NCI-H2171 treated with DMSO at 0.1 percent for 48 hours (cell line): ENCODE data around the gene ATG4A.

Experiments used
- DNase-seq: peaks from one replicate; lab custom pipeline; 2025; lab: John Stamatoyannopoulos, UW

The ATG4A gene

GRCh38 chrX:108091264-108091877, at the start of gene ATG4A, which contains the start of gene PSMD10:
Gene ATG4A, plus strand, starts transcription at chrX:108091778. Its CDS starts 49 bp downstream, at chrX:108091827.
Gene PSMD10, minus strand, starts transcription at chrX:108091542. Its CDS starts 22 bp downstream, at chrX:108091520.
- peak; percentile 95 for DNase-seq

- no peak for DNase-seq
Observed at GRCh38 chrX:108044554-108045256, 46.9 kb upstream of the ATG4A start, which contains the start of gene VSIG1. Gene VSIG1, plus strand, starts transcription at chrX:108045065. Its CDS starts 66 bp downstream, at chrX:108045131.

- no peak for DNase-seq
Observed at GRCh38 chrX:108049649-108050048, 41.9 kb upstream of the ATG4A start.

- DNase-seq: no peak
Observed at GRCh38 chrX:108053218-108053617, 38.4 kb upstream of the ATG4A start.

GRCh38 chrX:108055546-108055945, 36.0 kb upstream of the ATG4A start:
- no peak for DNase-seq

- no peak for DNase-seq
Observed at GRCh38 chrX:108059801-108060200, 31.8 kb upstream of the ATG4A start.

- no peak for DNase-seq
Observed at GRCh38 chrX:108064001-108064400, 27.6 kb upstream of the ATG4A start.

GRCh38 chrX:108064613-108065012, 27.0 kb upstream of the ATG4A start:
- no peak for DNase-seq

- no peak for DNase-seq
Observed at GRCh38 chrX:108068121-108068520, 23.5 kb upstream of the ATG4A start.

GRCh38 chrX:108070891-108071290, 20.7 kb upstream of the ATG4A start:
- DNase-seq: no peak

GRCh38 chrX:108071578-108071977, 20.0 kb upstream of the ATG4A start:
- DNase-seq: no peak

GRCh38 chrX:108072746-108073145, 18.8 kb upstream of the ATG4A start:
- no peak for DNase-seq

GRCh38 chrX:108081110-108081509, 10.5 kb upstream of the ATG4A start:
- DNase-seq: no peak

- no peak for DNase-seq
Observed at GRCh38 chrX:108087792-108088191, 3.8 kb upstream of the ATG4A start.

GRCh38 chrX:108088511-108088910, 3.1 kb upstream of the ATG4A start:
- DNase-seq: no peak

GRCh38 chrX:108090491-108091263, 901 bp upstream of the ATG4A start:
- DNase-seq: no peak

- peak; percentile 75 for DNase-seq
Observed at GRCh38 chrX:108091878-108092291, 307 bp downstream of the ATG4A start.

- no peak for DNase-seq
Observed at GRCh38 chrX:108097380-108097779, 5.8 kb downstream of the ATG4A start.

- DNase-seq: no peak
Observed at GRCh38 chrX:108105473-108105872, 13.9 kb downstream of the ATG4A start.

- no peak for DNase-seq
Observed at GRCh38 chrX:108114541-108114940, 23.0 kb downstream of the ATG4A start.

GRCh38 chrX:108117988-108118387, 26.4 kb downstream of the ATG4A start:
- DNase-seq: peak; percentile 0

- DNase-seq: no peak
Observed at GRCh38 chrX:108121291-108121690, 29.7 kb downstream of the ATG4A start.

GRCh38 chrX:108122748-108123147, 31.2 kb downstream of the ATG4A start:
- DNase-seq: no peak
